8988T (cell line): ENCODE results near the gene KCNQ5.
"Not testable (repeated sequence)": the region's sequence is repeated elsewhere in the genome, so short reads cannot be mapped to it uniquely, and the experiment has no call there.

ENCODE experiments used
- DNase-seq: peaks from one replicate; pipeline ENCODE4 v3.0.0; 2011

Gene KCNQ5

DNA sequence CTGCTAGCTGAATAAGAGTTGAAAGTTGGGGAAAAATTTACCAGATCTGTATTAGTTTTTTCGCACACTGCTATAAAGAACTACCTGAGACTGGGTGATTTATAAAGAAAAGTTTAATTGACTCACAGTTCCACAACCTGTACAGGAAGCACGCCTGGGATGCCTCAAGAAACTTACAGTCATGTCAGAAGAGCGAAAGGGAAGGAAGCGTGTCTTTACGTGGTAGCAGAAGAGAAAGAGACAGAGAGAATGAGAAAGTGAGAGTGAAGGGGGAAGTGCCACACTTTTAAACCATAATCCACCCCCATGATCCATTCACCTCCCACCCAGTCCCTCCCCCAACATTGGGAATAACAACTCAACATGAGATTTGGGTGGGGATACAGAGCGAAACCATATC lies 523.8 kb downstream of the KCNQ5 start:
- no peak for DNase-seq

DNA sequence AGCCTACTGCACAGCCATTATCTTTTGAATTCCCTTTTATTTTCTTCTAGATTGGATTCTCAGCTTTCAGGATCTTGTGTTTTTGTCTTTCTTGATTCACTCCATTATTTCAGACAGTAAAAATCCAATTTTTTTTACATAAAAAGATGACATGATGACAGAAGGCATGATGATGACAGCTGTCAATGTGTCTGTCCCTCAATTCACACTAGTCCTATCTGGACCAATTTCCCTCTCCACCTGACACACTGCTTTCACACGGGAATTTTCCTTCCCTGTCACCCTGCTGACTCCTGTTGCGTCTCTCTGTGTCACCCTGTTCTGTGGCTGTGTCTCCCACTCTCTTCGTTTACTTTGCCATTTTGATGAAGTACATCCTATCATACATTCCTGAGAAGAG lies 529.9 kb downstream of the KCNQ5 start:
- no peak for DNase-seq

DNA sequence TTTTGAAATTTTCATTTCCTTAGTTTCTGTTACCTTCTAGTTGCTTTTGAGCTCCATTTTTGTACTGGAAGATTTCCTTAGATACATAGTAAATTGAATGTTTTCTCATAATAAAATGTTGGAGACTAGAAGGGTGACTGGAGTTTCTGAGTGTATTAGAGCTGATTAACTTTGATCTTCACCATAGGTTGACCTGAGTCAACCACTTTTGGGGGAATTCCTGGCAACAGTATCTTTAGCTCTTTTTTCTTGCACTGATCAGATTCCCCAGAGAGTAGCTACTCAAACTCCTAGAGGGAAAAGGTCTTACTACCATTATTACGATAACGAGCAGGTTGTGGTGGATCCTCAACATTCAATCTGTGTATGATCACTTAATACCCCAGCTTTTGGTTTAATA lies 530.7 kb downstream of the KCNQ5 start:
- DNase-seq = no peak

DNA sequence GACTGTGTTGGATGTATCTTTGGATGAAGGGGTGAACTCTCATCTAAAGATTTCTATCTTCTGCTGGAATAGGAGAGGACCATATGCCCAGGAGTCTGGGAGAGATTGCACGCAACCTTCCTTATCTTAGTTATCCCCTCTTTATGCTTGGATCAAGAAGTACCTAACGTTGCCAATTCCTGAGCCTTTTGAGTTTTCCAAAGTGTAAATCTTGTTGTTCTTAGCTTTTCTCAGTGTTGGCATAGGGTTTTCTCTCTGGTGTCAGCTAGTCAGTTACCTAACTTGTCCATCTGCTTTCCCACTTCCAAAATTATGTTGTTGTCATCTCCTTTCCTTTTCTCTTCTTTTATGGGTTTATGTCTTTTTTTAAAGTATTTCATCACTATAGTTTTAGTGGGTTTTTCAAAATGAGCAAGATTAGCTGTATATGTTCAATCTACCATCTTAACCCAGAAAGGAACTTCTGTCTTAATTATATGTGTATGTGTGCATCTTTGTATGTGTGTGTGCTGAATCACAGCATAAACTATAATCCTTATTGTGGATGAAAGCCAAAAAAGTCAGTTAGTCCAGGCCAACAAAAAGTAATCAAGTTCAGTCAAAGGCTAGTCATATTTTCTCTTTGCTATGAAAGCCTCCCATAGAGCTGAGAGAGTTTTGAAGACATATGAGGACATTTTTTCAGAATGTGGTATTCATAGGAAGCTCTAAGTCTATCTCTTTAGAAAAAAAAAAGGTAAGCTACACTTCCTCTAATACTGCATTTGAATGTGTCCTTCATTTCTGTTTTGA lies 531.3 kb downstream of the KCNQ5 start:
- DNase-seq = no peak

DNA sequence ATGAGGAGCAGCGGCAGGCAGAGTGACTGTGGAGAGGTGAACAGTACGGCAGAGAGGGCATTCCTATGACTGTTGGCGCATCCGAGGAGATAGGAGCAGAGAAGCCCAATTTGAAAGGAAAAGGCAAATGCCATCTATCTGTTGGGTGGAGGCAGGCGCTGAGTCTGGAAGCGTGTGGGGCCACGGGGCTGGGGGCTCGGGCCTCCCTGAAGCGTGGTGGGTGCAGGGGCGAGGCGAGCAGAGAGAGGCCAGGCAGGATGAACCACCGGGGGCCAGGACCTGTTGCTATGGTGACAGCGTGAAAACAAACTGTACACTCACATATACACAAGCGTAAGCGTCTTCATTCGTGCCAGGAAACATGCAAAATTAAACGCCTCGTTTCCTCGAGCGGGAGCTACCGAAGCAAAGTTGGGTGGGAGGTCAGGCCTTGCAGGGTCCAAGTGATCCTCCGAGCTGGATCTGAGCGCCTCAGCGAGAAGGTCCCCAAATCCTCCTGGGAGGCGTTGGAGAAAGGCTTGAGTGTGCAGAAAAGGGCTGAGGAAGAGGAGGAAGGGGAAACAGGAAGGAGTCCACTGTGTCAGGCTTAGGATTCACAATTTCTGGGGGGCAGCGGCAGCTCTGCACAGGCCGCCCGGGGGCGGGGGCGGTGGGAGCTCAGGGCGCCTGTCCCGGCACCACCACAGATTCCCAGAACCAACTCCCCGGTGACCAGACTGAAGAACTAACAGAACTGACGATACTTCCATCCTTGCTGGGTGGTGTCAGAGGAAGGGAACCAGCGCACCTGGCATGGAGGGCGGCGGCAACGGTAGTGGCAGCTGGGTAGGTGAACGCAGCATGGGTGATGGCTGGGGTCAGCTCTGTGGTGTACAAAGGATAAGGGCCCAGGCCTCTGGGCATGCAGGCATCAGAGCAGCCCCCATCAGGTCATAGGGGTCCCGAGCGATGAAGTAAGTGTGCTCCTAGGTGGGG lies 535.2 kb downstream of the KCNQ5 start:
- DNase-seq = no peak

DNA sequence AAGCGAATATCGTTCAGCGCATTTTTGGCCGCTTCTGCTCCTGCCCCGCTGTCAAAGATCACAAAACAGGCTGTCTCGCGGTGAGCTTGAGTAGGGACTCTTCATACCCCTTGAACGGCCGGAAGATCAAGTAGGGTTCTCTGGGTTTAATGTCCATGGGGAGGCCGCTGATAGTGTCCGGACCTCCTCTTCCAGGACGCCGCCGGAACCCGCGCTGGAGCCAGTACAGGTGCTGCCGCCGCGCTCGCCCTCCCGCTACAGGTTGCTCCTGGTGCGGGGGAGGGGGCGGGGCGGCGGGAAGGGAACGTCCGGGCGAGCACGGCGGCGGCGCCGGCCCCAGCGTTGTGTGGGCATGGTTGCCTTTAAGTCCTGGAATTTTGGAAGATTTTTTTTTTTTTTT lies 536.0 kb downstream of the KCNQ5 start:
- no peak for DNase-seq

DNA sequence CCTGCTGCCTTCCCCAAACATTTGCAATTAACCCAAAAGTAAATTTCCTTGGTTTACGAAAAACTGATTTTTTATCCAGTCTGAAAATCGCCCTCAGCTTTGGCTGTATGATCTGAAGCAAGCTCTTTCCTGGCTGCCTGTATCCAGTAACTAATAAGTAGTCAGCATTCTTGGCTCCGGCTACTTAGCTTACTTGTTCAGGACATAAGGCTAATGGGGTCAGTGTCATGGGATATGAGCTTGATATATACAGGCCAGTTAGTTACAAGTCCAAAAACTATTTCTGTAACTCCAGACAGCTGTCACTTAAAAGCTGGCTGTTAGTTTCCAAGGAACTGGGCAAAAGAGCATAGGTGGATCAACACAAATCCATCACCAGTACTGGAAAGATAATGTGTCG lies 547.2 kb downstream of the KCNQ5 start:
- DNase-seq = no peak

DNA sequence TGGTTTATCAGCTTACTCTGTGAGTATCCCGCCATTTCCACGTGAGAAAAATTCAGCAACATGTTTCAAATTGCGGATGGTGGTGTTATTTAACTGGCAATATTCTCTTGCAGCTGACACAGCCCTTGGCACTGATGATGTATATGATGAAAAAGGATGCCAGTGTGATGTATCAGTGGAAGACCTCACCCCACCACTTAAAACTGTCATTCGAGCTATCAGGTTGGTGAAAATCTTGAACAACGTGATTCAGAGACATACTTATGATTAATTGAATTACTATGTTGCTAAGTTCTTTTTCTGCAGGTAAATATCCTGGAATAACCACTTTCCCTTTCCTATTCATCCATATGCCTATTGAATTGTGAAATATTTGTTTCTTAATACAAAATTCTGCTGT lies 547.8 kb downstream of the KCNQ5 start:
- no peak for DNase-seq

DNA sequence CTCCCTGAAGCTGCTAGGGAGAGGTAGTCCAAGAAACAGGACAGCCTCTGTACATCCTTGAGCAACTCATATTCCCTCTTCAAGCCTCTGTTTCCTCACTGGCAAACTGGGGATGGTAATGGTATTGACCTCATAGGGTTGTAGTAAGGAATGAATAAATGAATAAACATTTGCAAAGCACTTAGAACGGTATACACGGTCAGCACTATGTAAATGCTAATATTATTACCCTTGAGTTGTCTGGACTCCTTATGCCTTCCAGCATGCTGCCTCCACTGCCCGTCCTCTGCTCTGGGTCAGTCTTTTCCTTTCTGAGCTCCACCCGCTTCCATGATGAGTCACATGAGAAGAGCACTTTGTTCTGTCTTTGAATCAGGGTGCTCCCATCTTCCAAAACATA lies 552.8 kb downstream of the KCNQ5 start:
- DNase-seq = no peak

DNA sequence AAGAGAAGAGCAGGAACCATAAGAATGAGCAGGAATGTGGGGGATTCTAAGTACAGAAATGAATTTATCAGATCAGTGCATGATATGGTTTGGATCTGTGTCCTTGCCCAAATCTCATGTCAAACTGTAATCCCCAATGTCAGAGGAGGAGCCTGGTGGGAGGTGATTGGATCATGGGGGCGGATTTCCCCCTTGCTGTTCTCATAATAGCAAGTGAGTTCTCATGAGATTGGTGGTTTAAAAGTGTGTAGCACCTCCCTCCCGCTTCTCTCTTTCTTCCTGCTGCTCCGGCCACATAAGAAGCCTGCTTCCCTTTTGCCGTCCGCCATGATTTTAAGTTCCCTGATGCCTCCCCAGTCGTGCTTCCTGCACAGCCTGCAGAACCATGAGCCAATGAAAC lies 554.2 kb downstream of the KCNQ5 start:
- DNase-seq = no peak

DNA sequence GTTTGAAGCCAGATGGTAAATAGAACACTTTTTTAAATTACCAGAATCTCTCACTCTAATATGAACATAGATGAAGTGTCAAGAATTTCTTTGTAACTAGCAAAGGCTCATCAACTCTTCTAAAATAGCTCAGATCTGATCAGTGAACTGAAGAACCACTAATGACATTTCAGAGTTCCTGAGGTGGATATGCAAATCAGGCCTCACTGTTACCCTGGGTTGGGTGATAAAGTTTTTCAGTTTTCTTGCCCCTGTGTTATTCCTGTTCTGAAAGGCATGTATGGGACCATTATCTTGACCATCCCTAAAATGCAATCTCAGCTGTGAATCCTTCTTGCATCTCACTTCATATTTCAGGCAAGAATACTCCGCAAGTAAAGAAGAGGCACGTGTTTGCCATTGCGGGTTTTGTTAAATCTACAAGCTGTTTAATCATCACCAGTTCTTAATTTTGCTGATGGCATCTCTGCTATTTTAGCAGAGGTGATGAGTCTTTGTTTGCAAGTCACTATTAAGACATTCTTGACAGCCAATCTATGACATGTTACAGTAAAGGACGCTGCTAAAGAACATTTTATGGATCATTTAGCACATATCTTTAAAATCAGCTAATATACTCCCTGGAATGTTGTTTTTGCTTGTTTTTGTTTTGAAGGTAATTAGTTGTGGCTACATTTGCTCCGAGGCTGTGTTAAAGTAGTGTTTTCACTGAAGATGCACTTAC lies 555.5 kb downstream of the KCNQ5 start:
- no peak for DNase-seq

DNA sequence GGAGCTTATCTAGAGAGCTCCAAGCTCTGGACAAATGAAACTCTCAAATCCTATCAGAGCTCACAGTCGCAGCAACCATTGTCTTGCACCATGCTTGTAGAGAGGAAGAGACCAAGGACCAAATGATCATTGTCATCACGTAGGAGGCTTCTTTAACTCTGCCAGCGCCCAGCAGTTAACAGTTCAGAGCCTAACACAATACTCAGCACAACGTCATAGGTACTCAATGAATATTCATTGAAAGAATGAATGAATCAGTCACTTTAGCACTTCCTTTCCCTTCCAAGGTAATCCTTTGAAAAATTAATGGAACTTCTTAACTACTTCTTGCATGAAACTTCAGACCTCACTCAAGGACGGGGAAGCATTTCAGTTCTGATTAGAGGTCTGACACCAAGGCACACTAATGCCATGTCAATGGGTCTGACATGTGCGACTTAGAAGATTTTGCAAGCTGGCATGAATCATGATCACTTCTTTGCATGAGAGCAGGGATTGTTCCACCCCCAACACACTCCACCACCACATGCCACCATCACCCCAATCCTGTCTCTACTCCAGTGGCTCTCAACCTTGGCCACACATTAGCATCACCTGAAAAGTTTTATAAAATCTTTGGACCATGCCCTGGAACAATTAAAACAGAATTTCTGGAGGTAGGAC lies 558.3 kb downstream of the KCNQ5 start:
- DNase-seq = no peak

DNA sequence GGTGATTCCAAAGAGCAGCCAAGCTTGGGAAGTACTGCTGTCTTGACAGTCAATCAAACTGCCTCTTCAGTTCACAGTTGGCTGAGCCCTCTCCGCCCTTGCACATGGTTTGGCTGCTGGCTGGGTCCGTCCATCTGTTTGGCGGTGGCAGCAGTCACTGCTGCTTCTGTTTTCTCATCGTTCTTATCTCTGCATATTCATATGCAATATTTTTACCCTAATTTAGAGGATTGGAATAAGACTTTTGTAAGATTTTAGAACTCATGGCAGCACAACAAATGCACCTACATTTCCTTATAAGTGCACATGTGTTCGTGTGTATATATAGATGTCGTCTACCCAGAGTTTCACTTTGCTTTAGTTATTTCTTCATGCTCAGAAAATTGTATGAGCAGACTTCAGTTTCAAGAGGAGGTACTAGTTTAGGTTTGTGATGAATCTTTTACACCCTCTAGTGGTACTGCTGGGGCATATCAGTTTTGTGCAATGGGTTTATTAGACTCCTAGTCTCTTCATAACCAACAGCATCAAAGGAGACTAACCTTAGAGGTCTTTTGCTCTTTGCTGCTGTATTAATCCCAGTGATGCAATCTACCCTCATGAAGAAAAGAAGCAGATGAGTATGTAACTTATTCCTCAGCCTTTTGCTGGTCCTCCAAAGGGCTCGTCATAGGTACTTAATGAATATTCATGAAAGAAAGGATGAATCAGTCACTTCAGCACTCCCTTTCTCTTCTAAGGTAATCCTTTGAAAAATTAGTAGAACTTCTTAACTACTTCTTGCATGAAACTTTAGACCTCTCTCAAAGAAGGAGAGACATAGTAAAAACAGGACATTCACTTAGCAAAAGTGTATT lies 559.1 kb downstream of the KCNQ5 start:
- DNase-seq = no peak

DNA sequence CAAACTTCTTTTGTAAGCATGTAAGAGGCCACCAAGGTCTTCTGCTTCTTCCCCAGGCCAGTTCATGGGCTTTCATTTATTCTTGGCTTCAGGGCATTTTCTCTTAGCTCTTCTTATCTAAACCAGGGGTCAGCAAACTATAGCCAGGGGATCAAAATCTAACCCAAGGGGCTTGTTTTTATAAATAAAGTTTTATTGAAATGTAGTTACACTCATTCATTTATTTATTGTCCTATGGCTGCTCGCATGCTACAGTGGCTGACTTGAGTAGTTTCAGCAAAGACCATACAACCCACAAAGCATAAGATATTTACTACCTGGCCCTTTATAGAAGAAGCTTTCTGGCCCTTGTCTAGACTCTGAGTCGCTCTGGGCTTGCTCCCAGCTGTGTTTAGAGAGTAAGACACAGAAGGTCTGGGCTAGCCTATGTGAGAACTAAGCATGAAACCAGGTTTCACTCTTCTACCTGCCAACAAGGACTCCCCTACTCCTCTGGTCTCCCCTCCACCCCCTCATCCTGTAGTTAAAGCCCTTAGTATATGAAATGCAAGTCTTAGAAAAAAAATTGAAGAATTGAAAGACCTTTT lies 560.2 kb downstream of the KCNQ5 start:
- no peak for DNase-seq

DNA sequence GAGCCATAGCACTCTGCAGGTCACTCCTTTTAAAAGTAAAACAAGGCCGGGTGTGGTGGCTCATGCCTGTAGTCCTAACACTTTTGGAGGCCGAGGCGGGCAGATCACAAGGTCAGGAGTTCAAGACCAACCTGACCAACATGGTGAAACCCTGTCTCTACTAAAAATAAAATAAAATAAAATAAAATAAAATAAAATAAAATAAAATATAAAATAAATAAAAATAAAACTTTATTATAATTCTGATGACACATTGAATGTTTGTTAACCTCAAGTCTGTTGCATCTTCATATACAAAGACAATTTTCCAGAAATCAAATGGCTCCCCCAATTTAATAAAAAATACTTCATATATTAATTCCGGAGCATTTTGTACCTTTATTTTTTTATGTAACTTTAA lies 571.4 kb downstream of the KCNQ5 start:
- DNase-seq = not testable (repeated sequence)

DNA sequence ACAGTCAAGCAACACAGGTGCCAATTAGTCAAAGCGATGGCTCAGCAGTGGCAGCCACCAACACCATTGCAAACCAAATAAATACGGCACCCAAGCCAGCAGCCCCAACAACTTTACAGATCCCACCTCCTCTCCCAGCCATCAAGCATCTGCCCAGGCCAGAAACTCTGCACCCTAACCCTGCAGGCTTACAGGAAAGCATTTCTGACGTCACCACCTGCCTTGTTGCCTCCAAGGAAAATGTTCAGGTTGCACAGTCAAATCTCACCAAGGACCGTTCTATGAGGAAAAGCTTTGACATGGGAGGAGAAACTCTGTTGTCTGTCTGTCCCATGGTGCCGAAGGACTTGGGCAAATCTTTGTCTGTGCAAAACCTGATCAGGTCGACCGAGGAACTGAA lies 572.9 kb downstream of the KCNQ5 start:
- no peak for DNase-seq

DNA sequence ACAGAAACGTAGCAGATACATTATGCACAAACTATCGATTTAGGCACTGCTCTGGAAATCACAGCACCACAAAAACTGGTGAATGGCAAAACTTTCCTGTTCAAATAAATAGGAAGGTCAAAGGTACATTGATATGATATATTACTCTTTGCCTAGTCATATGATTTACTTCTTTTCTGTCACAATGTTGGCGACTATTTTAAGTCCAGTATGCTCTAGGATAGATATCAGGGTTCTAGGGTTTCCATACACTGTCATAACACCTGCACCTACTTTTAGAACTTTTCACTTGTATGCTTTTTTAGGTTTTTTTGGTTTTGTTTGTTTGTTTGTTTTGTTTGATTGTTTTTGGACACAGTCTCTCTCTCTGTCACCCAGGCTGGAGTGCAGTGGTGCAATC lies 578.4 kb downstream of the KCNQ5 start:
- no peak for DNase-seq

DNA sequence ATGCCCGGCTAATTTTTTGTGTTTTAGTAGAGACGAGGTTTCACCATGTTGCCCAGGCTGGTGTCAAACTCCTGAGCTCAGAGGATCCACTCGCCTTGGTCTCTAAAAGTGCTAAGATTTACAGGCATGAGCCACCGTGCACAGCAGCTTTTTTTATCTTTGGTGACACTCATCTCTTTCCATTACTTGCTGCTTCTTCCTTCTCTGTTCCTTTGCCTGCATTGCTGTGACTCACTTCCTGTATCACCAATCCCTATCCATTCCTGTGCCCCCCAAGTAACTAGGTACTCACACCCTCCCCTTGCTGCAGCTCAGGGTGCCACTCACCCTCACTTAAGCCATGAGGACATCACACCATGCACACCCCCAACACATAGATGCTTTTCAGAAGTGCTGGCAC lies 578.9 kb downstream of the KCNQ5 start:
- no peak for DNase-seq

DNA sequence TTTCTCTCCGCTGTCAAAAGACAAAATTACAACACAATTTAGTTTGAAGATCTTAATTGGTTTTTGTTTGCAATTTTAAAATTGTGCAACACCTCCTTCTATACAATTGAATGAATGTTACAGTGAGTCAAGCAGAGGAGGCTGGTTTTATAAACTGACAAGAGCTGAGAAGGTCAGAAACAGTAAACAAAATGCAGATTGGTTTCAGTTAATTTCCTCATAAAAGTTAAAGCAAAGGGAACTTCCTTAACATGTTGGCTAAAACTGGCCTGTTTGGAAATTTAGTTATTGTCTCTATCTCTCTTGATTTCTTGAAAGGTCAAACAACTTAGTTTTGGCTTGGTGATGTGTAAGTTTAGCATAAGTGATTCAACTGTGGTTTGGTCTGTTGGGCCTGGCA lies 581.2 kb downstream of the KCNQ5 start:
- DNase-seq = no peak

DNA sequence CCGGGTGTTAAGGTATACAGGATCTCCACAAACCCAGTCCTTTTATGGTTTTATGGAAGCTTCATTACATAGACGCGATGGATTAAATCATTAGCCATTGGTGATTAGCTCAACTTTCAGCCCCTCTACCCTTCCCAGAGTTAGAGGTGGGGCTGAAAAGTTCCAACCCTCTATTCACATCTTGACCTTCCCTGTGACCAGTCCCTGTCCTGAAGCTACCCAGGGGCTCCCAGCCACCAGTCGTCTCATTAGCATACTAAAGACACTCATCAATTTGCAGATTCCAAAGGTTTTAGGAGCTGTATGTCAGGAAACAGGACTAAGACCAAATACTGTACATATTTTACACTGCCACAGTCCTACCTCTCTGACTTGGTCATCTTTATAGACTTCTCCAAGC lies 582.4 kb downstream of the KCNQ5 start:
- DNase-seq = no peak

DNA sequence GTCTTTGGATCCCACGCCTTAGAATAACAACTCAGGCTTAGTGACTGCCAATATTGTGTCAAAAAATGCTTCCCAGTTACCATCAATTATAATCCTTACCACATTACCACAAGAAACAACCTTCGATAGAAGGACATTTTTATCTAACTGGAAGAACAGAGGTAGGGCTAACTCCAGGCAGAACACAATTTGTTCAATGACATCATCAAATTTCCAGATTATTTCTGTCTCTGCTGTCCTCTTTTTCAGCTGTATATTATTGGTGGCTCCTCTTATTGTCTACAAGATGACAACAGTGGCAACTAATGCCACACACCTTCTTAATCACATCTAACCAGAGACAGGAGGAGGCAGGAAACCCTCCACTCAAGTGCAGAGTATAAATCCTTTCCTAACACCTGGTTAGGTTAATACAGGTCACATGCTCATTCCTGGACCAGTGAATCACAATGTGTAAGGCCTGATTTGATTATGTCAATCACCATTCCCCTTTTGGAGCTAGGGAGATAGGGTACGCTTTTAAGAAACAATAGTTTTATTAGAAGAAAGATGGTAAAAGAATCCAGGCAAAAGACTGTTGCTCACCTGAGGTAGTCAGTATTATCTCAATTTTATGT lies 585.5 kb downstream of the KCNQ5 start:
- no peak for DNase-seq
